ENCODE measurements around the gene CCDC13. TPM values are rescaled to one million over a fixed set of nuclear protein-coding genes. Genes with fewer than 3 reads are reported as not detected.

Gene CCDC13
- total RNA-seq, 1 donor from 2014 or later = not detected

DNA sequence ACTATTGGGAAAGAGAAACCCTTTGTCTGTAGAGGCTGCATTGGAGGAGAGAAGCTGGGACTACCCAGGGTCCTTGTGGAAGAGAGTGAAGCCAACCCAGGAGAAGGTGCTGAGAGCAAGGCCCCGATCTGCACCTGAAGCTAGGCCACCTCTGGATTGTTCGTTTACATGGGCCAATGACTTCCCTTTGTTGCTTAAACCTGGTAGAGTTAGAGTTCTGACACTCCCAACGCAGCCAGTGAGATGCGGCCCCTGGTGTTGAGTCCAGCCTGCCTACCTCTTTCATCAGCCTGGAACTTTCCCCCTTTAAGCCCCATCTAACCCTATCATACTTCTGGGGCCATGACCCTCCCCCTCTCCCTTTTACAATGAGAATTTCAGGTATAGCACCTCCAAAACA is 30.8 kb downstream of the CCDC13 start:
- Histone ChIP-seq H3F3A (ENCODE audit: low read depth) (peaks cover 4% of the 10 kb centered on the region), H3K27me3 (no peaks in the 10 kb centered on the region), H3K36me3 (no peaks in the 10 kb centered on the region), H3K4me2 (no peak overlapping the region), H3K9ac (no peak overlapping the region), H3K79me2 (ENCODE audit: low read depth) (no peaks in the 10 kb centered on the region), H3K4me3 (no peak overlapping the region), H3K27ac (no peak overlapping the region), H4K20me1 (ENCODE audit: low read depth) (no peaks in the 10 kb centered on the region), H2AFZ (replicated peaks) (no peak overlapping the region), H3K4me1 (peaks cover 9% of the 10 kb centered on the region), H3K9me3 (ENCODE audit: low read depth) (no peaks in the 10 kb centered on the region)
- no peak overlapping the region for H3K4me3 Mint-ChIP-seq
- H3K4me1 Mint-ChIP-seq = peaks cover 6% of the 10 kb centered on the region
- DNase-seq (ENCODE audit: low spot score) = no peak
- no peaks in the 10 kb centered on the region for H3K36me3 Mint-ChIP-seq
- peaks cover 3% of the 10 kb centered on the region for H3K27me3 Mint-ChIP-seq (ENCODE audit: insufficient read depth, low read depth)
- no peak overlapping the region for H3K27ac Mint-ChIP-seq
- TF ChIP-seq EZH2phosphoT487 (IDR thresholded peaks at IDR 0.05) (no peak), EZH2 (IDR thresholded peaks at IDR 0.05) (no peak)
- TF ChIP-seq, protein P1, sequence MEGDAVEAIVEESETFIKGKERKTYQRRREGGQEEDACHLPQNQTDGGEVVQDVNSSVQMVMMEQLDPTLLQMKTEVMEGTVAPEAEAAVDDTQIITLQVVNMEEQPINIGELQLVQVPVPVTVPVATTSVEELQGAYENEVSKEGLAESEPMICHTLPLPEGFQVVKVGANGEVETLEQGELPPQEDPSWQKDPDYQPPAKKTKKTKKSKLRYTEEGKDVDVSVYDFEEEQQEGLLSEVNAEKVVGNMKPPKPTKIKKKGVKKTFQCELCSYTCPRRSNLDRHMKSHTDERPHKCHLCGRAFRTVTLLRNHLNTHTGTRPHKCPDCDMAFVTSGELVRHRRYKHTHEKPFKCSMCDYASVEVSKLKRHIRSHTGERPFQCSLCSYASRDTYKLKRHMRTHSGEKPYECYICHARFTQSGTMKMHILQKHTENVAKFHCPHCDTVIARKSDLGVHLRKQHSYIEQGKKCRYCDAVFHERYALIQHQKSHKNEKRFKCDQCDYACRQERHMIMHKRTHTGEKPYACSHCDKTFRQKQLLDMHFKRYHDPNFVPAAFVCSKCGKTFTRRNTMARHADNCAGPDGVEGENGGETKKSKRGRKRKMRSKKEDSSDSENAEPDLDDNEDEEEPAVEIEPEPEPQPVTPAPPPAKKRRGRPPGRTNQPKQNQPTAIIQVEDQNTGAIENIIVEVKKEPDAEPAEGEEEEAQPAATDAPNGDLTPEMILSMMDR (IDR thresholded peaks at IDR 0.05) = no peak
- peaks cover 3% of the 10 kb centered on the region for H3K9me3 Mint-ChIP-seq

DNA sequence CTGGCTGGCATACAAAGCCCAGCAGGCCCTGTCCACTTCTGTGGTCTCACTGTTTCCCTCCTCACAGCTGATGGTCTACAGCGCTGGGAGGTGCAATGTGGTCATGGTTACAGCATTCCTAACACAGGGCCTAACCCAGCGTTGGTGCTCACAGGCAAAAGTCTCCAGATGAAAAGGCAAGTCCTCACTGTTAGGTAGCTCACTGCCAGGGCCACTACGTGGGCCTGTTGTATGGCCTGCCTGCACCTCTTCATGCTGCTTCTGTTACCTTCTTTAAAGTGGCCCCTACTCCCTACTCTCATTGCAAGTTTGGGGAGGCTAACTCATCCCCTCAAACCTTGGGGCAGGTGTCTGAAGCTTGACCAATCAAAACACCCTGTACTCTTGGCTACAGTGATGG is 31.3 kb downstream of the CCDC13 start:
- Histone ChIP-seq H3K9ac (no peak overlapping the region), H4K20me1 (ENCODE audit: low read depth) (no peaks in the 10 kb centered on the region), H3K4me1 (peaks cover 8% of the 10 kb centered on the region), H3F3A (ENCODE audit: low read depth) (peaks cover 4% of the 10 kb centered on the region), H3K36me3 (no peaks in the 10 kb centered on the region), H3K4me2 (no peak overlapping the region), H3K79me2 (ENCODE audit: low read depth) (no peaks in the 10 kb centered on the region), H3K4me3 (no peak overlapping the region), H3K9me3 (ENCODE audit: low read depth) (no peaks in the 10 kb centered on the region), H3K27me3 (no peaks in the 10 kb centered on the region), H3K27ac (no peak overlapping the region), H2AFZ (replicated peaks) (no peak overlapping the region)
- no peak for TF ChIP-seq EZH2 (IDR thresholded peaks at IDR 0.05)
- H3K27me3 Mint-ChIP-seq (ENCODE audit: insufficient read depth, low read depth) = peaks cover 2% of the 10 kb centered on the region
- no peaks in the 10 kb centered on the region for H3K36me3 Mint-ChIP-seq
- no peak overlapping the region for H3K4me3 Mint-ChIP-seq
- H3K27ac Mint-ChIP-seq = no peak overlapping the region
- peaks cover 3% of the 10 kb centered on the region for H3K9me3 Mint-ChIP-seq
- peaks cover 6% of the 10 kb centered on the region for H3K4me1 Mint-ChIP-seq
- no peak for DNase-seq (ENCODE audit: low spot score)

DNA sequence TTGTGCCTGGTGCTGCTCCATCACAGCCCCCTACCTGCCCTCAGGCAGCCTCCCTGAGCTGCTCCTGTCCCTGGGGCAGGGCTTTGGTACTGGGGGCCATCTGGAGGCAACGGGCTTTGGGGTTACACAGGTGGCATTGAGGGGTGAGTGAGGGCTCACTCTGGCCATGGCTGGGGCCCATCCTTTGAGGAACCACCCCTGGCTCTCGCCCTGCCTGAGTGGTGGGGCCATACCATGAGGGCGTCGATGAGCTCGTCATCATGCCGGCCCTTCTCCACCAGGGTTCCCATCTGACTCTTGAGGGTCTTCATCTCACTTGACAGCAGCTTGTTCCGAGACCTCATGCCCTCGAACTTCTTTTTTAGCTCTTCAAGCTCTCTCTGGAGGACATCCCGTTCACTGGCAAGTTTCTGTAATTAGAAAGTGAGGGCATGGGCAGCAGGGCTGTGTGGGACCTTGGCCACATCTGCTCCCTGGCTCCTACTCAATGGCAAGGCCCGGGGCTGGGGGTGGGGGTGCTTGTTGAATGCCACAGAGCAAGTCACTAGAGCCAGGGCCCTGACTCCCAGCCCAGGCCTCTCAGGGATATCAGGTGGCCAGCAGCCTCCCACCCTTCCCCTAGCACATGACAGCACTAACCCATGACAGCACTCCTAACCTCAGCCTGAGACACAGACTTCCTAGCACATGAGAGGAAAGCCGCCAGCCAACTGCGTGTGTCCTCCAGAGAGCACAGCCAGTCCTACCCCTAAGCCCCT is 33.5 kb downstream of the CCDC13 start:
- Histone ChIP-seq H3K27ac (no peak overlapping the region), H3K9ac (no peak overlapping the region), H4K20me1 (ENCODE audit: low read depth) (no peaks in the 10 kb centered on the region), H3K36me3 (no peaks in the 10 kb centered on the region), H3K4me3 (no peak overlapping the region), H3K79me2 (ENCODE audit: low read depth) (no peaks in the 10 kb centered on the region), H2AFZ (replicated peaks) (no peak overlapping the region), H3K27me3 (no peaks in the 10 kb centered on the region), H3K4me1 (no peaks in the 10 kb centered on the region), H3F3A (ENCODE audit: low read depth) (peaks cover 4% of the 10 kb centered on the region), H3K4me2 (no peak overlapping the region), H3K9me3 (ENCODE audit: low read depth) (no peaks in the 10 kb centered on the region)
- TF ChIP-seq, protein P1 (IDR thresholded peaks at IDR 0.05) = no peak
- TF ChIP-seq EZH2 (IDR thresholded peaks at IDR 0.05) (no peak), EZH2phosphoT487 (IDR thresholded peaks at IDR 0.05) (no peak)
- no peak for DNase-seq (ENCODE audit: low spot score)
- no peaks in the 10 kb centered on the region for H3K4me1 Mint-ChIP-seq
- no peak overlapping the region for H3K27ac Mint-ChIP-seq
- H3K4me3 Mint-ChIP-seq = no peak overlapping the region
- H3K9me3 Mint-ChIP-seq = peaks cover 3% of the 10 kb centered on the region
- peaks cover 2% of the 10 kb centered on the region for H3K27me3 Mint-ChIP-seq (ENCODE audit: insufficient read depth, low read depth)
- H3K36me3 Mint-ChIP-seq = no peaks in the 10 kb centered on the region

DNA sequence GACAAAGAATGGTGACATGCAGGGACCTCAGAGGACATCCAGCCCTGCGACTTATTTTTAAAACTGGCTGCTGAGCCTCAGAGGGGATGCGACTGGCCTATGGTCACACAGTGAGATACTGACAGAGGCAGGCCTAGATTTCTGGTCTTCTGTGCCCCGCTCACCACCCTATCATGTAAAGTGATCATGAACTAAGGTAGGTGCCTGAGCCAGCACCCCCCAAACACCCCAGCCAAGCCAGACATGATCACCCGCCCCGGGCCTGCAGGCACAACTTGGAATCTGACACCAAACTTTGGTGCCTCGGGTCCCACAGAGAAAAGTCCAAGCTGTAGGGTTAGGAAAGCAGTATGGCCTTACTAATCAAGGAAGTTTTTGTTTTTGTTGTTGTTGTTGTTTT is 36.5 kb downstream of the CCDC13 start:
- peaks cover 16% of the 10 kb centered on the region for H3K4me1 Mint-ChIP-seq
- Histone ChIP-seq H2AFZ (replicated peaks) (no peak overlapping the region), H4K20me1 (ENCODE audit: low read depth) (no peaks in the 10 kb centered on the region), H3F3A (ENCODE audit: low read depth) (no peaks in the 10 kb centered on the region), H3K9me3 (ENCODE audit: low read depth) (no peaks in the 10 kb centered on the region), H3K4me3 (no peak overlapping the region), H3K4me1 (peaks cover 18% of the 10 kb centered on the region), H3K27me3 (no peaks in the 10 kb centered on the region), H3K27ac (no peak overlapping the region), H3K9ac (no peak overlapping the region), H3K4me2 (no peak overlapping the region), H3K79me2 (ENCODE audit: low read depth) (no peaks in the 10 kb centered on the region), H3K36me3 (no peaks in the 10 kb centered on the region)
- DNase-seq (ENCODE audit: low spot score) = no peak
- peaks cover under 1% of the 10 kb centered on the region for H3K27me3 Mint-ChIP-seq (ENCODE audit: insufficient read depth, low read depth)
- H3K27ac Mint-ChIP-seq = no peak overlapping the region
- peaks cover 3% of the 10 kb centered on the region for H3K9me3 Mint-ChIP-seq
- no peak overlapping the region for H3K4me3 Mint-ChIP-seq
- TF ChIP-seq, protein P1 (IDR thresholded peaks at IDR 0.05) = no peak
- no peak for TF ChIP-seq EZH2 (IDR thresholded peaks at IDR 0.05)
- TF ChIP-seq EZH2phosphoT487 (IDR thresholded peaks at IDR 0.05) = no peak
- H3K36me3 Mint-ChIP-seq = no peaks in the 10 kb centered on the region

Measured in neural progenitor cell (in vitro differentiated cells).